Stimulated activated CD4-positive, alpha-beta T cell treated with anti-CD3 and anti-CD28 coated beads, Interleukin-4, amount 100 ng/mL, for 1 hour (primary cell): ENCODE results near the gene VIL1.
A peak's percentile ranks its signal among the peaks of the same experiment; 100 is the strongest.

Source experiments
- DNase-seq: peaks from one replicate; pipeline ENCODE4 v3.0.0-alpha.2; 2020

The VIL1 gene

GRCh38 chr2:218395456-218395825, 23.5 kb upstream of the VIL1 start:
- no peak for DNase-seq

GRCh38 chr2:218395826-218396687, 22.9 kb upstream of the VIL1 start:
- DNase-seq, result peak; percentile 91

GRCh38 chr2:218396688-218397462, 22.0 kb upstream of the VIL1 start:
- peak; percentile 47 for DNase-seq

GRCh38 chr2:218397463-218397819, 21.5 kb upstream of the VIL1 start:
- DNase-seq, result peak; percentile 8

GRCh38 chr2:218397820-218398436, 21.0 kb upstream of the VIL1 start:
- DNase-seq, result peak; percentile 31

- DNase-seq, result peak; percentile 54
These were observed 20.2 kb upstream of the VIL1 start for GRCh38 chr2:218398437-218399390.

GRCh38 chr2:218399391-218400166, 19.3 kb upstream of the VIL1 start, which contains the start of gene CTDSP1:
Gene CTDSP1 (plus strand): TSS chr2:218399868. CDS start chr2:218400091, 223 bp downstream.
- DNase-seq, result peak; percentile 87

- DNase-seq, result peak; percentile 44
These were observed 18.6 kb upstream of the VIL1 start for GRCh38 chr2:218400167-218400929.

GRCh38 chr2:218400930-218401881, 17.7 kb upstream of the VIL1 start:
- peak; percentile 7 for DNase-seq

- peak; percentile 6 for DNase-seq
These were observed 17.0 kb upstream of the VIL1 start for GRCh38 chr2:218401890-218402289.

GRCh38 chr2:218402491-218402901, 16.4 kb upstream of the VIL1 start:
- DNase-seq, result no peak

- DNase-seq, result no peak
These were observed 16.0 kb upstream of the VIL1 start for GRCh38 chr2:218402911-218403411.

GRCh38 chr2:218403810-218404209, 15.1 kb upstream of the VIL1 start:
- DNase-seq, result no peak

GRCh38 chr2:218404351-218405085, 14.4 kb upstream of the VIL1 start:
- DNase-seq, result no peak

GRCh38 chr2:218405086-218405745, 13.7 kb upstream of the VIL1 start:
- DNase-seq, result no peak

GRCh38 chr2:218405746-218406208, 13.1 kb upstream of the VIL1 start:
- DNase-seq, result peak; percentile 14

GRCh38 chr2:218406209-218406948, 12.5 kb upstream of the VIL1 start:
- DNase-seq, result peak; percentile 90
